Measurements from ENCODE around the gene OXSR1.
"Not testable (repeated sequence)": the region's sequence is repeated elsewhere in the genome, so short reads cannot be mapped to it uniquely, and the experiment has no call there.

The OXSR1 gene

DNA sequence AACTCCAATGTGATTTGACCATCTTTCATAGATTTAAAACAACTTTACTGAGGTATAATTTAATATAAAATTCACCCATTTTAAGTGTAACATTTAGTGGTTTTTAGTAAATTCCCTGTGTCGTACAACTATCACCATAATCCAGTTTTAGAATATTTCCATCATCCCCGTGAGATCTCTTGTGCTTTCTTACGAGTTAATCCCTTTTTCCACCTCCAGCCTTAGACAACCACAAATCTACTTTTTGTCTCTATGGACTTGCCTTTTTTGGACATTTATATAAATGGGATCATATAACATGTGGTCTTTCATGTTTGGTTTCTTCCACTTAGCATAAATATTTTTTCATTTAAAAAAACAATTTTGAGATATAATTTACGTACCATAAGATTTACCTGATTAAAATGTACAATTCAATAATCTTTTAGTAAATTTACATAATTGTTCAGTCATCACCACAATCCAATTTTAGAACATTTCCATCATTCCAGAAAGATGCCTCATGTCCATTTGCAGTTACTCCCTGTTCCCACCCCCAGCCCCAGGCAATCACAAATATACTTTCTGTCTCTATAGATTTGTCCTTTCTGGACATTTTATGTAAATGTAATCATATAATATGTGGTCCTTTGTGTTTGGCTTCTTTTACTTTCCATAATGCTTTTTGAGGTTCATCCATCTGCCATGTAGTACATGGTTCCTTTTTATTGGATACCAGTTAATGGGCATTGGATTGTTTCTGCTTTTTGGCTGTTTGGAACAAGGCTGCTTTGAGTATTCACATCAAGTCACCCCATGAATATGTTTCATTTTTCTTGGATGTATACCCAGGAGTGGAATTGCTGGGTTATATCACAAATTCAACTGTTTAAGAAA, 3.1 kb downstream of the OXSR1 start:
- DNase-seq (ENCODE audit: low read depth) = no peak

DNA sequence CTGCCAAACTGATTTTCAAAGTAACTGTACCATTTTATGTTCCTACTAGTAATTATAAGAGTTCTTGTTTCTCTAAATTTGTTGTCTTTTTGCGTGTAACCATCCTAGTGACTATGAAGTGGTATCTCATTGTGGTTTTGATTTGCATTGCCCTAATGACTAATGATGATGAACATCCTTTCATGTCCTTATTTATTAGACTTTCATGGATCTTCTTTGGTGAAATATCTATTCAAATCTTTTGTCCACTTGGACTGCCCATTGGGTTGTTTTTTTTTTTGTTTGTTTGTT, 3.6 kb downstream of the OXSR1 start:
- no peak for DNase-seq (ENCODE audit: low read depth)

- no peak for DNase-seq (ENCODE audit: low read depth)
These were observed 5.4 kb downstream of the OXSR1 start for GRCh38 chr3:38170722-38171121.

DNA sequence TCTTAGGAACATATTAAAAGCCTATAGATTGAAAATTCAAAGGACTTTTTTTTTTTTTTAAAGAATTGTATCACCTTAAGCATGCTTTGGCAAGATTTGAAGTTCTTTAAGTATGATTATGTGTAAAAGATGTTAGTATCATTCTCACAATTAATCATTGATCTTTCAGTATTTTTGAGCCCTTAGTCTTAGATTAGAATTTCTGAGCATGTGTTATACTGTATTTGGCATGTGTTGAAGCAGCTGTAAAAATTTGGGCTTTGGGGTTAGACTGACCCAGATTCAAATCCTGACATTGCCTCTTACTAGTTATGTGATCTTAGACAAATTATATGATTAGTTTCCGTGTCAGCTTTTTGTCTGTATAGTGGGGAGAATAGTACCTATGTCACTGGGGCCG, 6.3 kb downstream of the OXSR1 start:
- DNase-seq (ENCODE audit: low read depth) = no peak

DNA sequence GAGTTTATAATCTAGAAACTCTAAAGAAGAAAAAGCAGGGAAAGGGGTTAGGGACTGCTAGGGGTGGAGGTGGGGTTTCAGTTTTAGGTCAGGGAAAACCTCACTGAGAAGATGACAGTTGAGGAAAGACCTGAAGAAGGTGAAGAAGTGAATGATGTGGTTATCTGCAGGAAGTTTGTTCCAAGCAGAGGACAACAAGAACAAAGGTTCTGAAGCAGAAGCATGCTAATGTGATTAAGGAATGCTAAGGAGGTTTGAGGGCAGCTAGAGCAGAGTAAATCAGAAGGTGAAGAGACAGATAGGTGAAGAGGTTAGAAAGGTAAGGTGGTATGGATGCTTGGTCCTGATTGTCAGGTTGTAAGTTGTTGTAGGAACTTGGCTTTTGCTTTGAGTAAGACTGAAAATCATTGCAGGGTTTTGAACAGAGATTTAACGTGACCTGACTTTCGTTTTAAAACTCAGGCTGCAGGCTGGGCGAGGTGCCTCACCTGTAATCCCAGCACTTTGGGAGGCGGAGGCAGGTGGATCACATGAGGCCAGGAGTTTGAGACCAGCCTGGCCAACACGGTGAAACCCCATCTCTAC, 8.6 kb downstream of the OXSR1 start:
- no peak for DNase-seq (ENCODE audit: low read depth)

DNA sequence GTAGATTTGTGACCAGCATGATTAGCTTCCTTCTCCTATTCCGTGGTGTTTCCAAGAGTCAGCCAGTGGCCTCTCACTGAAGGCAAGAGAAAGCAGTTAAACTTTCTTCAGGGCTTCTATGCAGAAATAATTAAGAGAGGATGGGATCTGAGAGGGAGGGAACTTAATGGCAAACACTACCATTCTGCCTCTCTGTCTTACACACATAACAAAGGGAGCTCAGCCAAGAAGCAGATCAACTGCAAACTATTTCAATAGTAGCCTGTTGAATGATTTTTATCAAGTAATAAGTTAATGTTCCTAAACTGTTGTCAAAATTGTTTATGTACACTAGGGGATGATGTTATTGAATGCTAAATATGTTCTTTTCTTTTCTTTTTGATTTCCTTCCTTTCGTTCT, 11.8 kb downstream of the OXSR1 start:
- no peak for DNase-seq (ENCODE audit: low read depth)

DNA sequence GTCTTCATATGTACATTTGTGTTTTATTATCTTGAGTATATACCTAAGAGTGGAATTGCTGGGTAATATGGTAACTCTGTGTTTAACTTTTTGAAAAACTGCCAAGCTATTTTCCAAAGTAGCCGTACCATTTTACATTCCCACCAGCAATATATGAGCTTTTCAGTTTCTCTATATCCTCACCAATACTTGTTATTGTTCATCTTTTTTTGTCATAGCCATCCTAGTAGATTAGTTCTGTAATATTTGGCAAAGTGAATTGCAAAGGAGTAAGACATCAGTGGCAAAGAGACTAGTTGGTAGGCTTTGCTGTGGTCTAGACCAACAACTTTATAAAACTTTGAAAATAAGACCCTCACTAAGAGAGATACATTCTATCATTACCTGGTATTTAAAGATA, 21.4 kb downstream of the OXSR1 start:
- DNase-seq (ENCODE audit: low read depth) = no peak

GRCh38 chr3:38190481-38190881, 25.1 kb downstream of the OXSR1 start:
- DNase-seq (ENCODE audit: low read depth) = no peak

- DNase-seq (ENCODE audit: low read depth) = not testable (repeated sequence)
These were observed 37.6 kb downstream of the OXSR1 start for GRCh38 chr3:38202931-38203330.

GRCh38 chr3:38203690-38204089, 38.4 kb downstream of the OXSR1 start:
- DNase-seq (ENCODE audit: low read depth) = no peak

GRCh38 chr3:38204599-38205471, 39.5 kb downstream of the OXSR1 start:
- DNase-seq (ENCODE audit: low read depth) = no peak

DNA sequence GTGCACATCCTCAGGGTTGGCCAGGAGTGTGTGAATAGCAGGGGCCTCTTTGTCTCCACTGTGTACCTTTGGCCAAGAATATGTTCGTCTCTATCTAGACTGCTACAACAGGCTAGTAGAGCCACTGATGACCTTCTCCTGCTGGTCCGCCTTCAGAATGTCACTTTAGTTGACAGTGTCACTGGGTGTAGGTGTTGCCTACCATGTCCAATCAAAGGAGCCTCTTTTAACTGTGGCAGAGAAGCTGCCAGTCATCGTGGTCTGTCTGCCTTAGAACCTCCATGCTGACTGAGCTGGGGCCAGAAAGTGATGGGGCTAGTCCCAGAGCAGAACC, 40.1 kb downstream of the OXSR1 start:
- no peak for DNase-seq (ENCODE audit: low read depth)

- DNase-seq (ENCODE audit: low read depth) = no peak
These were observed 42.1 kb downstream of the OXSR1 start for GRCh38 chr3:38207254-38208003.

DNA sequence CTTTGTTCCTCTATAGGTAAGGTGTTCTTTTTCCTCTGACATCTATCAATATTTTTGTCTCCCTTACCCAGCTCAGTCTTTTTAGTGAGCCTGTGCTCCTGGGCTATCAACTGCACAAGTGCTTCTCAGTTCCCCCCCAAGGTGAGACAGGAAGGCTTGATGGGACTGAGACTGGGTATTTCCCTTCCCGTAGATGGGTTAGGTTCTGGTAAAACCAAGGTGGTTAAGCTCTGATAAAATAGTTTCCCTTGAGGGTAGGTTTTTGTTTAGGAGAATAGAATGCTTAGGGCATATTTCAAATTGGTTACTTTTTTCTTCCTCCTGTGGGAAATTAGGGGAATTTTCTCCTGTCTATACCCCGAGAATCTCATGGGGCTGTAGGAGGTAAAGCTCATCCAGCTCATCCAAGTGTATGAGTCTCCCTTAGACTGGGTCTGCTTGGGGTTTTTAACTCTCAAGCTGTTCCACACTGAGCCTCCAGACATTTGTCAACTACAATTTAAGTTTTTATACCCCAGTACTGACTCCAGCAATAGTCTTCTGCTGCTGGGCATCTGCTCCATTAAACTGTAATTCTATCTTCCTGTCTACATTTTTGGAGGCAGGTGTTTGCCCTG, 44.9 kb downstream of the OXSR1 start:
- DNase-seq (ENCODE audit: low read depth) = no peak

- DNase-seq (ENCODE audit: low read depth) = no peak
These were observed 46.8 kb downstream of the OXSR1 start for GRCh38 chr3:38212141-38212540.

GRCh38 chr3:38214560-38214959, 49.2 kb downstream of the OXSR1 start:
- DNase-seq (ENCODE audit: low read depth) = no peak

DNA sequence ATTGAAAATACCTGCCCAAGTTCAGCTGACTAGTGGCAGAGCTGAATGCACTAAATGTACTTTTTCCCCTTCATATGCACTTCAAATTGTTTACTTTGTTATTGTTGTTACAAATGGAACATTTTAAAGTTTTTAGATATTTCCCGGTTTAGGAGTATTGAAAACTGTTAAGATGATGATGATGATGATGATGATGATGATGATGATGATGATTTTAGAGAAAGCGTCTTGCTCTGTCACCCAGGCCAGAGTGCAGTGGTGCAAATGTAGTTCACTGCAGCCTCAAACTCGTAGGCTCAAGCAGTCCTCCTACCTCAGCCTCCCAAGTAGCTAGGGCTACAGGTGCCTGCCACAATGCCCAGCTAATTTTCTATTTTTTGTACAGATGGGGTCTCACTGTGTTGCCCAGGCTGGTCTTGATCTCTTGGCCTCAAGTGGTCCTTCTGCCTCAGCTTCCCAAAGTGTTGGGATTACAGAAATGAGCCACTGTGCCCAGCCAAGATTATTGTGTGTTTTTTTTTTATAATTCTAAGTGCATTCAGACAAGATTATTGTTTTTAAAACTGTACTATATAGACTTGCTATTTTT, 54.4 kb downstream of the OXSR1 start:
- no peak for DNase-seq (ENCODE audit: low read depth)

DNA sequence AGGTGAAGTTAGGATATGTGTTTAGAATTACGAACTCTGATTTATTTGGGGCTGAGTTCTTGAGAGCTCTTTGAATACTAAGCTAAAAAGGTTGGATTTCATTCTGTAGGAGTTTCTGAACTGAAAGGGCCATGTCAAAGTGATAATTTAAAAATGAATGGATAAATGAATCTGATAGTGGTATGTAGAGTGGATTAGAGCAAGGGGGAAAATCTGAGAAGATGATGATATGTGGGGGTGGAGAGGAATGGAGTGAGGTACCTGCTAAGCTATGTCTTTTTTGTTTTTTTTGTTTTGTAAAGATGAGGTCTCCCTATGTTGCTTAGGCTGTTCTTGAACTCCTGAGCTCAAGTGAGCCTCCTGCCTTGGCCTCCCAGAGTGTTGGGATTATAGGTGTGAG, 55.7 kb downstream of the OXSR1 start:
- DNase-seq (ENCODE audit: low read depth) = no peak

DNA sequence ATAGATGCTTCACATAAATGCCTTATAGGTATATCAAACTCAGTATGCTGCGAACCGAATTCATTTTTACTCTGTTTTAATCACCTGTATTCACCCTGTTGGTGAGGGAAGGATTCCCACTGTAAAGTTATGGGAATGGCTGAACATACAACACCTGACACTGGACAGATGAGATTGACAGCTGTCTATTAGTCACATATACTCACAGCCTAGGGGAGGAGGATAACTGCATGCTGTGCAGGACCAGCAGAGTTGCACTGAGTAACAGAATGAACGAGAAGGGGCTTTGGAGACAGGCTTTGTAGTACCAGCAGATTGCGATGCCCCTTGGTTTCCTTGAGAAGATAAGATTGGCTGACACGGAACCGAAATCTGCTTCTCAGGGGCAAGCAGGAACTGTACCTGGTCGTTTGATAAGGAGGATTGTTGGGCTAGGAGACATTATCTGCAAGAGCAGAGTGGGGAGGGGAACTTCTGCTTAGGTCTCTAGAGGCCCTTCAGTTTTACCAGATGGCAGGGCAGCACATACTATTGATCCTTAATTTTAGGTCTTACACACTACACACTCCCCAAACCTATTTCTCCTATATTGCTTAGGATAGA, 56.8 kb downstream of the OXSR1 start:
- DNase-seq (ENCODE audit: low read depth) = no peak

- DNase-seq (ENCODE audit: low read depth) = no peak
These were observed 59.0 kb downstream of the OXSR1 start for GRCh38 chr3:38224357-38224756.

- no peak for DNase-seq (ENCODE audit: low read depth)
These were observed 60.9 kb downstream of the OXSR1 start for GRCh38 chr3:38226273-38226672.
